ENCODE results near the gene VPS9D1. TPM values are rescaled to one million over a fixed set of nuclear protein-coding genes. Genes with fewer than 3 reads are reported as not detected.

The VPS9D1 gene
- total and polyA plus RNA-seq, 2 donors (not counting 1 experiment from before 2014, with no cell fraction given), result 6.3 to 13.0 TPM

- Histone ChIP-seq H3K9me3 (ENCODE audit: control insufficient read depth, insufficient read depth, low read depth, low read length) (no peaks in the 10 kb centered on the region), H3K27me3 (ENCODE audit: control insufficient read depth, insufficient read depth, low read length) (no peaks in the 10 kb centered on the region), H3K9ac (ENCODE audit: insufficient read depth, low read length) (peak overlapping the region; percentile 53), H3K27ac (ENCODE audit: insufficient read depth, low read length) (peak overlapping the region; percentile 27), H3K79me2 (ENCODE audit: control insufficient read depth, insufficient read depth, low read length) (no peaks in the 10 kb centered on the region), H3K4me2 (ENCODE audit: extremely low read depth, insufficient read depth, low read length) (peak overlapping the region; percentile 69), H3K4me3 (replicated peaks in 1 of 4; ENCODE audit: control extremely low read depth in 1 of 4, insufficient read depth in 1 of 4, low read depth in 3 of 4, low read length in 4 of 4) (peak overlapping the region; percentile 47 to 54 (median 51)), H3K4me1 (ENCODE audit: control insufficient read depth, extremely low read depth, insufficient read depth, low read length) (no peaks in the 10 kb centered on the region), H4K20me1 (ENCODE audit: control insufficient read depth, extremely low read depth, insufficient read depth, low read length) (no peaks in the 10 kb centered on the region), H3K36me3 (ENCODE audit: control insufficient read depth, insufficient read depth, low read length) (peaks cover 4% of the 10 kb centered on the region), H2AFZ (ENCODE audit: low read length) (no peak overlapping the region)
- TF ChIP-seq EZH2 (IDR thresholded peaks at IDR 0.05; ENCODE audit: low read length, missing control alignments) (no peak), CTCF (conservative IDR thresholded peaks at IDR 0.05 in 1 of 2, IDR thresholded peaks at IDR 0.05 in 1 of 2; ENCODE audit: low read depth in 1 of 2, low read length in 2 of 2) (no peak)
- peak; percentile 17 to 21 for DNase-seq (ENCODE audit: low read depth in 2 of 2)
Observed at GRCh38 chr16:89712274-89712781, 8.4 kb downstream of the VPS9D1 start.

GRCh38 chr16:89711601-89712273, 9.0 kb downstream of the VPS9D1 start:
- Histone ChIP-seq H4K20me1 (ENCODE audit: control insufficient read depth, extremely low read depth, insufficient read depth, low read length) (no peaks in the 10 kb centered on the region), H3K27me3 (ENCODE audit: control insufficient read depth, insufficient read depth, low read length) (no peaks in the 10 kb centered on the region), H3K9me3 (ENCODE audit: control insufficient read depth, insufficient read depth, low read depth, low read length) (no peaks in the 10 kb centered on the region), H3K4me2 (ENCODE audit: extremely low read depth, insufficient read depth, low read length) (peak overlapping the region; percentile 69), H3K79me2 (ENCODE audit: control insufficient read depth, insufficient read depth, low read length) (no peaks in the 10 kb centered on the region), H3K27ac (ENCODE audit: insufficient read depth, low read length) (peak overlapping the region; percentile 27), H3K36me3 (ENCODE audit: control insufficient read depth, insufficient read depth, low read length) (peaks cover 4% of the 10 kb centered on the region), H3K4me3 (replicated peaks in 1 of 4; ENCODE audit: control extremely low read depth in 1 of 4, insufficient read depth in 1 of 4, low read depth in 3 of 4, low read length in 4 of 4) (peak overlapping the region; percentile 47 to 54 (median 51)), H3K4me1 (ENCODE audit: control insufficient read depth, extremely low read depth, insufficient read depth, low read length) (no peaks in the 10 kb centered on the region), H3K9ac (ENCODE audit: insufficient read depth, low read length) (peak overlapping the region; percentile 53), H2AFZ (ENCODE audit: low read length) (no peak overlapping the region)
- peak; percentile 30 to 71 for DNase-seq (ENCODE audit: low read depth in 2 of 2)
- no peak for TF ChIP-seq CTCF (conservative IDR thresholded peaks at IDR 0.05 in 1 of 2, IDR thresholded peaks at IDR 0.05 in 1 of 2; ENCODE audit: low read depth in 1 of 2, low read length in 2 of 2)
- TF ChIP-seq EZH2 (IDR thresholded peaks at IDR 0.05; ENCODE audit: low read length, missing control alignments), result no peak

GRCh38 chr16:89710709-89711564, 9.8 kb downstream of the VPS9D1 start:
- no peak overlapping the region for H2AFZ ChIP-seq (ENCODE audit: low read length)
- H3K4me3 ChIP-seq (replicated peaks in 1 of 4; ENCODE audit: control extremely low read depth in 1 of 4, insufficient read depth in 1 of 4, low read depth in 3 of 4, low read length in 4 of 4), result no peak overlapping the region
- no peak for DNase-seq (ENCODE audit: low read depth in 2 of 2)
- no peak overlapping the region for H3K27ac ChIP-seq (ENCODE audit: insufficient read depth, low read length)
- no peak for TF ChIP-seq CTCF (conservative IDR thresholded peaks at IDR 0.05 in 1 of 2, IDR thresholded peaks at IDR 0.05 in 1 of 2; ENCODE audit: low read depth in 1 of 2, low read length in 2 of 2)
- TF ChIP-seq EZH2 (IDR thresholded peaks at IDR 0.05; ENCODE audit: low read length, missing control alignments), result no peak
- H3K4me1 ChIP-seq (ENCODE audit: control insufficient read depth, extremely low read depth, insufficient read depth, low read length), result peaks cover 1% of the 10 kb centered on the region
- no peaks in the 10 kb centered on the region for H4K20me1 ChIP-seq (ENCODE audit: control insufficient read depth, extremely low read depth, insufficient read depth, low read length)
- H3K36me3 ChIP-seq (ENCODE audit: control insufficient read depth, insufficient read depth, low read length), result peaks cover 4% of the 10 kb centered on the region
- no peak overlapping the region for H3K4me2 ChIP-seq (ENCODE audit: extremely low read depth, insufficient read depth, low read length)
- no peaks in the 10 kb centered on the region for H3K27me3 ChIP-seq (ENCODE audit: control insufficient read depth, insufficient read depth, low read length)
- no peaks in the 10 kb centered on the region for H3K9me3 ChIP-seq (ENCODE audit: control insufficient read depth, insufficient read depth, low read depth, low read length)
- H3K79me2 ChIP-seq (ENCODE audit: control insufficient read depth, insufficient read depth, low read length), result no peaks in the 10 kb centered on the region
- H3K9ac ChIP-seq (ENCODE audit: insufficient read depth, low read length), result no peak overlapping the region
